Measurements from ENCODE around the gene GRM7. TPM values are rescaled to one million over a fixed set of nuclear protein-coding genes. Genes with fewer than 3 reads are reported as not detected.

Gene GRM7
- total and polyA plus RNA-seq, 10 donors, result 0.02 to 0.20 (median 0.14) TPM; not detected in 7

DNA sequence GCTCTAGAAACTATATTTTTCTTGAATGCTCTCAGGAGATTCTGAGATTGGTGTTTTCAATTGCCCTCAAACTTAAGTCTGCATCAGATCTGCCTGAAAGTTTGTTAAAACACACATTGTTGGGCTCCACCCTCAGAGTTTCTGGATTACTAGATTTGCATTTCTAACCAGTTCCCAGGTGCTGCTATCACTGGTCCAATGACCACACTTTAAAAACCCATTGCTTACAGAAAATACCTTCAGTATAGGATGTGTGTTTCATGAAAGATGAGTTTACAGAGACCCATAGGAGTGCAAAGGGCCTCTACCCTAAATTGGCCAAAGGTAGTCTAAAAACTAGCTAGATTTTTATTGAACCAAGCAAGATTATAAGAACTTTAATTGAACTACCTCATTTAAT lies 17.8 kb downstream of the GRM7 start:
- no peak for DNase-seq
- H3K36me3 ChIP-seq, result no peaks in the 10 kb centered on the region
- no peaks in the 10 kb centered on the region for H3K4me1 ChIP-seq
- intact Hi-C loops (cut with DNase I; ENCODE audit: low total_unique reads), result no loop called here
- peaks cover 0 to 2% (median 0%) of the 10 kb centered on the region in 8 donors for H3K9me3 ChIP-seq
- H3K27me3 ChIP-seq (replicated peaks in 1 of 7), result no peaks in the 10 kb centered on the region
- H3K4me3 ChIP-seq, result no peak overlapping the region
- TF ChIP-seq POLR2AphosphoS5 (IDR thresholded peaks at IDR 0.05) (no peak), POLR2A (IDR thresholded peaks at IDR 0.05) (no peak)
- TF ChIP-seq, protein P1, sequence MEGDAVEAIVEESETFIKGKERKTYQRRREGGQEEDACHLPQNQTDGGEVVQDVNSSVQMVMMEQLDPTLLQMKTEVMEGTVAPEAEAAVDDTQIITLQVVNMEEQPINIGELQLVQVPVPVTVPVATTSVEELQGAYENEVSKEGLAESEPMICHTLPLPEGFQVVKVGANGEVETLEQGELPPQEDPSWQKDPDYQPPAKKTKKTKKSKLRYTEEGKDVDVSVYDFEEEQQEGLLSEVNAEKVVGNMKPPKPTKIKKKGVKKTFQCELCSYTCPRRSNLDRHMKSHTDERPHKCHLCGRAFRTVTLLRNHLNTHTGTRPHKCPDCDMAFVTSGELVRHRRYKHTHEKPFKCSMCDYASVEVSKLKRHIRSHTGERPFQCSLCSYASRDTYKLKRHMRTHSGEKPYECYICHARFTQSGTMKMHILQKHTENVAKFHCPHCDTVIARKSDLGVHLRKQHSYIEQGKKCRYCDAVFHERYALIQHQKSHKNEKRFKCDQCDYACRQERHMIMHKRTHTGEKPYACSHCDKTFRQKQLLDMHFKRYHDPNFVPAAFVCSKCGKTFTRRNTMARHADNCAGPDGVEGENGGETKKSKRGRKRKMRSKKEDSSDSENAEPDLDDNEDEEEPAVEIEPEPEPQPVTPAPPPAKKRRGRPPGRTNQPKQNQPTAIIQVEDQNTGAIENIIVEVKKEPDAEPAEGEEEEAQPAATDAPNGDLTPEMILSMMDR (IDR thresholded peaks at IDR 0.05 in 8 of 11, conservative IDR thresholded peaks at IDR 0.05 in 3 of 11), result no peak
- no peak overlapping the region for H3K27ac ChIP-seq

DNA sequence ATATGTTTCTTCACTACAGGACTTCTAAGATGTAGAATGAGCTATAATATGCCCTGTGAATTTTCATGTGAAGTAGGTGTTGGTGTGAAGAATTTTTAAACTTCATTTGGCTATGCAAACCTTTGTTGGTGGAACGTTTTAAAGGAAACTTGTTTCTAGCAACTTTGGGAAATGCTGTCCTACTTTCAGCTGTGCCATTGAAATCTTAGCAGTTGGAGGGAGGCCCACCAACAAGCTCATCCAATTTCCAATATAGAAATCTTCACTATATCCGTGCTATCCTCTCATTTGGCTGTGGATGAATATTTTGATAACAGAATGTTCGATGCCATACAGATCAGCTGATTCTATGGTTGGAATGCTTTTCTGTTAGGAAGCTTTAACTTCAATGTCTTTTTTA lies 51.3 kb downstream of the GRM7 start:
- Histone ChIP-seq H3K27me3 (replicated peaks in 1 of 7) (no peaks in the 10 kb centered on the region), H3K4me3 (no peak overlapping the region), H3K36me3 (no peaks in the 10 kb centered on the region), H3K27ac (no peak overlapping the region), H3K9me3 (no peaks in the 10 kb centered on the region), H3K4me1 (no peaks in the 10 kb centered on the region)
- TF ChIP-seq POLR2A (IDR thresholded peaks at IDR 0.05), result no peak
- no peak for TF ChIP-seq POLR2AphosphoS5 (IDR thresholded peaks at IDR 0.05)
- TF ChIP-seq, protein P1 (IDR thresholded peaks at IDR 0.05 in 8 of 11, conservative IDR thresholded peaks at IDR 0.05 in 3 of 11), result no peak
- intact Hi-C loops (cut with DNase I; ENCODE audit: low total_unique reads), result no loop called here
- no peak for DNase-seq
- WGBS, 5 donors, result 66 to 77% (median 76%) methylated on average over 3 of the region's 3 CpGs

DNA sequence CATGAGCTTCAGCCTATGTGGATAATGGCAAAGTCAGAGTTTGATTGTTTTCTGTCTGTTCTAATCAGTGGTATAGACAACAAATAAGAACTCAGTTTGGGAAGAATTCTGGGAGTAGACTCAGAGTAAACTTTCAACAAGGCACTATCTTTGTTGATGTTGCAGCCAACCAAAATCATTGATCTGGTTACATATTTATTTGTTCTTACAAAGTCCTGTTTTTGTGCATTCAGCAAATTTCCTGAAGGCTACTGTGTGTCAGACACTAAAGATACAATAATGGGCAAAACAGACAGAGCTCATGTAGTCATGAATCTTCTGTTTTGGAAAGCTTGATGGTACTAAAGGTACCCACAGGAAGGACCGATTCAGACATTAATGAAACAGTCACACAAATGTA lies 55.0 kb downstream of the GRM7 start:
- WGBS, 5 donors, result 81 to 97% (median 88%) methylated on average over 1 of the region's 1 CpG
- no peak for TF ChIP-seq POLR2A (IDR thresholded peaks at IDR 0.05)
- TF ChIP-seq POLR2AphosphoS5 (IDR thresholded peaks at IDR 0.05), result no peak
- TF ChIP-seq, protein P1 (IDR thresholded peaks at IDR 0.05 in 8 of 11, conservative IDR thresholded peaks at IDR 0.05 in 3 of 11), result no peak
- H3K4me1 ChIP-seq, result no peaks in the 10 kb centered on the region
- intact Hi-C loops (cut with DNase I; ENCODE audit: low total_unique reads), result no loop called here
- no peaks in the 10 kb centered on the region for H3K27me3 ChIP-seq (replicated peaks in 1 of 7)
- H3K9me3 ChIP-seq, result no peaks in the 10 kb centered on the region
- no peak overlapping the region for H3K4me3 ChIP-seq
- DNase-seq, result no peak
- no peak overlapping the region for H3K27ac ChIP-seq
- no peaks in the 10 kb centered on the region for H3K36me3 ChIP-seq

DNA sequence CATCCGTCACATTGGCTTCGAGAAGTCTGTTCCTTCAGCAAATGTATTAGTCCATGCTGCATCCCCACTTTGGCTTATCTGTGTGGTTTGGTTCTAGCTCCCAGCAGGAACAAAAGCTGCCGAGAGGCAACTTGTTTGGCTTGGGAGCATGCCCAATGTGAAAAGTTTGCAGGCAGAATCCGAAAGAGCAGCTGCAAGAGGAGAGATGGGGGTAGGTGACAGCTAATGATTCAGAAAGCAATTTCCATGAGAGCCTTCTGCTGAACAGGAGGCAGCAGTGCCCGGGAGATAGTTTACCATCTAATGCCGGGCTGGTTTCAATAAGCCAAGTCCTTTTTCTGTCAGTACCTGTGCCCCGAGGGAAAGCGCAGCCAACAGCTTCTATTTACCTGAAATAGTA lies 60.2 kb downstream of the GRM7 start:
- TF ChIP-seq POLR2A (IDR thresholded peaks at IDR 0.05) (no peak), POLR2AphosphoS5 (IDR thresholded peaks at IDR 0.05) (no peak)
- TF ChIP-seq, protein P1 (IDR thresholded peaks at IDR 0.05 in 8 of 11, conservative IDR thresholded peaks at IDR 0.05 in 3 of 11), result no peak
- 81 to 93% (median 84%) methylated on average over 8 of the region's 8 CpGs for WGBS, 5 donors
- Histone ChIP-seq H3K4me1 (no peaks in the 10 kb centered on the region), H3K36me3 (no peaks in the 10 kb centered on the region), H3K27ac (no peak overlapping the region), H3K27me3 (replicated peaks in 1 of 7) (no peaks in the 10 kb centered on the region), H3K9me3 (no peaks in the 10 kb centered on the region), H3K4me3 (no peak overlapping the region)
- DNase-seq, result no peak
- intact Hi-C loops (cut with DNase I; ENCODE audit: low total_unique reads), result no loop called here
